Parathyroid adenoma (tissue), 2 donors: Measurements from ENCODE around the gene HACL1.

Experiments
- H2AFZ ChIP-seq: fragments of 300-600 bp; sonication (generic); one replicate; pipeline ENCODE4 v1.7.0; 2017; ENCODE audit warnings: antibody characterized with exemption, mild to moderate bottlenecking
- H3K27ac ChIP-seq: fragments of 300-600 bp; sonication (generic); one replicate; pipeline ENCODE4 v1.7.0; 2017
- H3K27me3 ChIP-seq: fragments of 300-600 bp; sonication (generic); one replicate; pipeline ENCODE4 v1.7.0; 2017; ENCODE audit warnings: low read length; ENCODE audit not compliant: control insufficient read depth, insufficient read depth
- H3K36me3 ChIP-seq: fragments of 300-600 bp; sonication (generic); one replicate; pipeline ENCODE4 v1.7.0; 2017; ENCODE audit warnings: low read length; ENCODE audit not compliant: control insufficient read depth, insufficient read depth
- H3K4me1 ChIP-seq: fragments of 300-600 bp; sonication (generic); one replicate; pipeline ENCODE4 v1.7.0; 2017; ENCODE audit warnings: control low read depth
- H3K4me2 ChIP-seq: fragments of 300-600 bp; sonication (generic); one replicate; pipeline ENCODE4 v1.7.0; 2017; ENCODE audit warnings: low read length
- H3K4me3 ChIP-seq: fragments of 300-600 bp; sonication (generic); one replicate; pipeline ENCODE4 v1.7.0; 2017; ENCODE audit warnings: low read depth, low read length
- H3K79me2 ChIP-seq: fragments of 300-600 bp; sonication (generic); one replicate; pipeline ENCODE4 v1.7.0; 2017; ENCODE audit warnings: control low read depth
- H3K9ac ChIP-seq: fragments of 300-600 bp; sonication (generic); one replicate; pipeline ENCODE4 v1.7.0; 2017; ENCODE audit warnings: mild to moderate bottlenecking
- H3K9me3 ChIP-seq: fragments of 300-600 bp; sonication (generic); one replicate; pipeline ENCODE4 v1.7.0; 2017; ENCODE audit warnings: low read length; ENCODE audit not compliant: control insufficient read depth
- CTCF ChIP-seq: fragments of 300-600 bp; sonication (generic); IDR thresholded peaks from one replicate; pipeline ENCODE4 v1.7.0; 2017; ENCODE audit warnings: antibody characterized with exemption, mild to moderate bottlenecking
- donor health status: primary hyperparathyroidism.

The HACL1 gene

GRCh38 chr3:15646851-15647511 lies 45.6 kb upstream of the HACL1 start:
- Histone ChIP-seq H3K9ac (no peak overlapping the region), H2AFZ (no peak overlapping the region), H3K27ac (peak overlapping the region; percentile 41), H3K4me1 (no peaks in the 10 kb centered on the region), H3K79me2 (no peaks in the 10 kb centered on the region), H3K27me3 (no peaks in the 10 kb centered on the region), H3K4me2 (no peak overlapping the region), H3K9me3 (no peaks in the 10 kb centered on the region), H3K4me3 (no peak overlapping the region), H3K36me3 (no peaks in the 10 kb centered on the region)
- no peak for TF ChIP-seq CTCF

GRCh38 chr3:15645740-15646501 lies 44.6 kb upstream of the HACL1 start:
- H3K4me1 ChIP-seq: no peaks in the 10 kb centered on the region
- no peak overlapping the region for H2AFZ ChIP-seq
- H3K27me3 ChIP-seq: no peaks in the 10 kb centered on the region
- no peaks in the 10 kb centered on the region for H3K9me3 ChIP-seq
- no peaks in the 10 kb centered on the region for H3K79me2 ChIP-seq
- no peak for TF ChIP-seq CTCF
- H3K27ac ChIP-seq: no peak overlapping the region
- no peak overlapping the region for H3K4me3 ChIP-seq
- no peaks in the 10 kb centered on the region for H3K36me3 ChIP-seq
- H3K9ac ChIP-seq: no peak overlapping the region
- no peak overlapping the region for H3K4me2 ChIP-seq

- no peaks in the 10 kb centered on the region for H3K27me3 ChIP-seq
- no peaks in the 10 kb centered on the region for H3K4me1 ChIP-seq
- no peaks in the 10 kb centered on the region for H3K36me3 ChIP-seq
- no peak overlapping the region for H3K4me3 ChIP-seq
- H3K4me2 ChIP-seq: no peak overlapping the region
- TF ChIP-seq CTCF: no peak
- no peak overlapping the region for H3K9ac ChIP-seq
- H2AFZ ChIP-seq: no peak overlapping the region
- no peak overlapping the region for H3K27ac ChIP-seq
- no peaks in the 10 kb centered on the region for H3K79me2 ChIP-seq
- no peaks in the 10 kb centered on the region for H3K9me3 ChIP-seq
These were observed 43.9 kb upstream of the HACL1 start for GRCh38 chr3:15645246-15645645.

- Histone ChIP-seq H3K36me3 (no peaks in the 10 kb centered on the region), H3K27me3 (no peaks in the 10 kb centered on the region), H3K4me2 (no peak overlapping the region), H3K4me1 (peaks cover 23% of the 10 kb centered on the region), H3K27ac (no peak overlapping the region), H3K79me2 (no peaks in the 10 kb centered on the region), H3K9ac (no peak overlapping the region), H2AFZ (no peak overlapping the region), H3K9me3 (no peaks in the 10 kb centered on the region), H3K4me3 (no peak overlapping the region)
- TF ChIP-seq CTCF: no peak
These were observed 37.5 kb upstream of the HACL1 start for GRCh38 chr3:15638891-15639262.
